K562 (cell line): ENCODE results near the gene MPIG6B. TPM values are rescaled to one million over a fixed set of nuclear protein-coding genes. Genes with fewer than 3 reads are reported as not detected.

Experiments
- GTF3C2 ChIP-seq: IDR thresholded peaks from 3 replicates; pipeline ENCODE4 v1.6.1; 2011; ENCODE audit warnings: borderline replicate concordance, mild to moderate bottlenecking, moderate library complexity; ENCODE audit not compliant: insufficient read length; ENCODE audit errors: extremely low read depth
- HEY1 ChIP-seq: fragments of 250-450 bp; sonication (Bioruptor Pico); IDR thresholded peaks from 2 replicates; pipeline ENCODE4 v1.5.0; 2020; ENCODE audit warnings: mild to moderate bottlenecking, moderate library complexity, borderline replicate concordance
- HMBOX1 ChIP-seq: sonication (generic); IDR thresholded peaks from 2 replicates; pipeline ENCODE4 v1.6.1; 2016
- MGA ChIP-seq: fragments of 450-650 bp; IDR thresholded peaks from 2 replicates; pipeline ENCODE4 v1.6.1; 2016; ENCODE audit warnings: mild to moderate bottlenecking, moderate library complexity
- NR0B1 ChIP-seq: fragments of 450-650 bp; IDR thresholded peaks from one replicate; pipeline ENCODE4 v1.6.1; 2018; ENCODE audit warnings: mild to moderate bottlenecking, moderate library complexity; ENCODE audit not compliant: partially characterized antibody
- PHTF2 ChIP-seq: fragments of 250-450 bp; sonication (Bioruptor Pico); IDR thresholded peaks from 2 replicates; pipeline ENCODE4 v1.5.0; 2021; ENCODE audit warnings: mild to moderate bottlenecking
- ZNF263 ChIP-seq: sonication (generic); formaldehyde crosslinking; IDR thresholded peaks from 2 replicates; pipeline ENCODE4 v1.8.0; 2022; ENCODE audit warnings: mild to moderate bottlenecking, missing genetic modification reagents, borderline replicate concordance
- ZNF354B ChIP-seq: fragments of 250-450 bp; sonication (Bioruptor Pico); IDR thresholded peaks from 2 replicates; pipeline ENCODE4 v1.4.0; 2020
- ZNF707 ChIP-seq: fragments of 250-450 bp; sonication (Bioruptor Pico); conservative IDR thresholded peaks from 2 replicates; pipeline ENCODE4 v1.8.0; 2022; ENCODE audit warnings: inconsistent platforms, mild to moderate bottlenecking, moderate library complexity
- ZNF764 ChIP-seq: fragments of 250-450 bp; sonication (Bioruptor Pico); IDR thresholded peaks from 2 replicates; pipeline ENCODE4 v1.4.0; 2020; ENCODE audit warnings: low read depth, mild to moderate bottlenecking, moderate library complexity
- ZSCAN29 ChIP-seq: fragments of 450-650 bp; IDR thresholded peaks from 2 replicates; pipeline ENCODE4 v1.6.1; 2017
- polyA plus RNA-seq, 8 experiments: library from polyadenylated mRNA; depleted of rRNA in 4 of 8; stranded (reverse) in 5 of 8; unstranded in 3 of 8; fragments of >200 nt; fragmentation: Nextera tagmentation in 2 of 8; fragmentation: Illumina TruSeq in 1 of 8; extraction: Ambion mirVana in 2 of 8; extraction: Trizol in 1 of 8; gene quantifications; 2 replicates each; pipeline versions ENCODE4 v1.2.1 to v1.2.3, GENCODE V29; 2011 to 2014; ENCODE audit warnings: inconsistent platforms in 1 of 8, missing spikeins in 1 of 8
- total RNA-seq, 7 experiments: library from RNA; depleted of rRNA in 6 of 7; stranded (reverse); fragments of >200 nt in 6 of 7; fragmentation: Illumina TruSeq in 2 of 7; extraction: Trizol in 2 of 7; gene quantifications; 2 replicates each; pipeline versions ENCODE4 v1.2.1 to v1.2.3, GENCODE V29; 2011 to 2021; ENCODE audit warnings: low replicate concordance in 1 of 7

MPIG6B gene
- total and polyA plus RNA-seq, 9 of the 15 experiments (the other 6 are each of a cell fraction or from before 2014, with no cell fraction given): 0.11 to 1.2 (median 0.28) TPM; not detected in 1

GRCh38 chr6:31771992-31772358, 48.8 kb downstream of the MPIG6B start (continued):
- TF ChIP-seq MGA (no peak), ZNF707 (CRISPR knock-in tag) (no peak), HEY1 (CRISPR knock-in tag) (no peak), NR0B1 (no peak), ZSCAN29 (no peak), ZNF263 (no peak), ZNF764 (CRISPR knock-in tag) (no peak), HMBOX1 (no peak), PHTF2 (no peak), ZNF354B (CRISPR knock-in tag) (no peak), GTF3C2 (no peak)
